ENCODE results near the gene MAP3K8.

DNA sequence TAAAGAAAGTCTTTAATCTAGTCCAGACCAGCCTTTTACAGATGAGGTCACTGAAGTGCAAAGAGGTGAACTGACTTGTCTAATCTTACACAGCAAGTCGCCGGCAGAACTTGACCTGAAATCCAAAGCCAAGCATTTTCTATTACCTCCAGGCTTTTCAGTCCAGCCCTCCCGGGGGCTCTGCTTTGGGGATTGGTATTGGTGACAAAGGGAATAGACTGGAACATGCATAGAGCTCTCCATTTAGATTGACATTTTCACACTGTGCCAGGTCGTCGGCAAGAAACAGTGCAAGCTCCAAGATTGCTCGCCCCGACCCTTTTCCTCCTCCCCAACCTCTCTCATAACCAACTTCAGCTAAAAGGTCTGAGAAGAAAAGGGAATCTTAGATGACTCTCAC lies 42.7 kb upstream of the MAP3K8 start:
- no peak for TF ChIP-seq POLR2A (IDR thresholded peaks at IDR 0.05; ENCODE audit: low read depth, low read length)
- no peak for TF ChIP-seq POLR2AphosphoS5 (IDR thresholded peaks at IDR 0.05; ENCODE audit: low read depth, low read length)
- TF ChIP-seq POU2F2 (IDR thresholded peaks at IDR 0.05; ENCODE audit: low read depth, low read length): no peak

Measured in GM12891 (cell line).